NCI-H446 (cell line): ENCODE measurements around the gene STARD13.

Experiments
- DNase-seq, 2 experiments: peaks; one replicate each; lab custom pipeline; 2025; lab: John Stamatoyannopoulos, UW

STARD13 gene

GRCh38 chr13:33199289-33199850, 86.2 kb downstream of the STARD13 start:
- no peak for DNase-seq

- DNase-seq: no peak
Measured at GRCh38 chr13:33197541-33197971, 88.0 kb downstream of the STARD13 start.

- DNase-seq: no peak
Measured at GRCh38 chr13:33196767-33197166, 88.8 kb downstream of the STARD13 start.

- no peak for DNase-seq
Measured at GRCh38 chr13:33195693-33196464, 89.7 kb downstream of the STARD13 start.

GRCh38 chr13:33194820-33195692, 90.5 kb downstream of the STARD13 start:
- no peak for DNase-seq

- no peak for DNase-seq
Measured at GRCh38 chr13:33193428-33193974, 92.1 kb downstream of the STARD13 start.

- no peak for DNase-seq
Measured at GRCh38 chr13:33191425-33192210, 93.9 kb downstream of the STARD13 start.

- no peak for DNase-seq
Measured at GRCh38 chr13:33189470-33189869, 96.1 kb downstream of the STARD13 start.

GRCh38 chr13:33188093-33188882, 97.3 kb downstream of the STARD13 start:
- no peak for DNase-seq

GRCh38 chr13:33186861-33187291, 98.7 kb downstream of the STARD13 start:
- DNase-seq: no peak

- DNase-seq: no peak
Measured at GRCh38 chr13:33185853-33186252, 99.7 kb downstream of the STARD13 start.

GRCh38 chr13:33184530-33184929, 101.0 kb downstream of the STARD13 start:
- DNase-seq: no peak

GRCh38 chr13:33184112-33184490, 101.5 kb downstream of the STARD13 start:
- no peak for DNase-seq

- no peak for DNase-seq
Measured at GRCh38 chr13:33183431-33184111, 102.0 kb downstream of the STARD13 start.

GRCh38 chr13:33182729-33183128, 102.8 kb downstream of the STARD13 start:
- no peak for DNase-seq

- no peak for DNase-seq
Measured at GRCh38 chr13:33181264-33181663, 104.3 kb downstream of the STARD13 start.

- DNase-seq: no peak
Measured at GRCh38 chr13:33180122-33180804, 105.3 kb downstream of the STARD13 start.

GRCh38 chr13:33179463-33179862, 106.1 kb downstream of the STARD13 start:
- DNase-seq: no peak

GRCh38 chr13:33178209-33178840, 107.2 kb downstream of the STARD13 start:
- DNase-seq: no peak
